ENCODE results near the gene USP38.

DNA sequence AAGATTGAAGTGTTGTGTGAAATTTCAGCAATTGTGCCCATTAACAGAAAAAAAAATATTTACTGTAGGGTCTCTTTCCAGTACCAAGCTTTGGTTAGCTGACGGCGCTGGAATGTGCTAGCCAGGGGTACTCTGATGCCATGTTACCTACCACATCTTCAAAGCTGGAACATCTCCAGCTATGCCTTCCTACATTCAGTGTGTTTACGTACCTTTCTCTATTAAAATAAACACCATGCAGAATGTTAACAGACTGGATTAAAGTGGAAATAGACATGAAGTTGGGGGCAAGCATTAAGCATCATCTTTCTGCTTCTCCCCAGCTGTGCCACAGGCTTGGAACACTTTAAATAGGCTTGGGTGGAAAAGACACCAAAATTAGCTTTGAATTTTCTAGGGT is 65.9 kb downstream of the USP38 start:
- TF ChIP-seq ELF4 (IDR thresholded peaks at IDR 0.05) = no peak
- TF ChIP-seq SP1 (IDR thresholded peaks at IDR 0.05) = no peak
- TF ChIP-seq ARNT (IDR thresholded peaks at IDR 0.05) = no peak
- no peak for TF ChIP-seq SUZ12 (IDR thresholded peaks at IDR 0.05)
- TF ChIP-seq TARDBP (IDR thresholded peaks at IDR 0.05) = no peak
- TF ChIP-seq FOXK2 (IDR thresholded peaks at IDR 0.05) = no peak
- no peak for TF ChIP-seq BHLHE40 (IDR thresholded peaks at IDR 0.05; ENCODE audit: borderline replicate concordance)
- no peak for TF ChIP-seq FOXA1 (IDR thresholded peaks at IDR 0.05)
- TF ChIP-seq HDGF (IDR thresholded peaks at IDR 0.05; ENCODE audit: borderline replicate concordance) = no peak
